ENCODE data around the gene USHBP1. TPM values are rescaled to one million over a fixed set of nuclear protein-coding genes. Genes with fewer than 3 reads are reported as not detected.

Gene USHBP1
- total and polyA plus RNA-seq, 2 of the 4 experiments (the other 2 are of a cell fraction) = not detected

DNA sequence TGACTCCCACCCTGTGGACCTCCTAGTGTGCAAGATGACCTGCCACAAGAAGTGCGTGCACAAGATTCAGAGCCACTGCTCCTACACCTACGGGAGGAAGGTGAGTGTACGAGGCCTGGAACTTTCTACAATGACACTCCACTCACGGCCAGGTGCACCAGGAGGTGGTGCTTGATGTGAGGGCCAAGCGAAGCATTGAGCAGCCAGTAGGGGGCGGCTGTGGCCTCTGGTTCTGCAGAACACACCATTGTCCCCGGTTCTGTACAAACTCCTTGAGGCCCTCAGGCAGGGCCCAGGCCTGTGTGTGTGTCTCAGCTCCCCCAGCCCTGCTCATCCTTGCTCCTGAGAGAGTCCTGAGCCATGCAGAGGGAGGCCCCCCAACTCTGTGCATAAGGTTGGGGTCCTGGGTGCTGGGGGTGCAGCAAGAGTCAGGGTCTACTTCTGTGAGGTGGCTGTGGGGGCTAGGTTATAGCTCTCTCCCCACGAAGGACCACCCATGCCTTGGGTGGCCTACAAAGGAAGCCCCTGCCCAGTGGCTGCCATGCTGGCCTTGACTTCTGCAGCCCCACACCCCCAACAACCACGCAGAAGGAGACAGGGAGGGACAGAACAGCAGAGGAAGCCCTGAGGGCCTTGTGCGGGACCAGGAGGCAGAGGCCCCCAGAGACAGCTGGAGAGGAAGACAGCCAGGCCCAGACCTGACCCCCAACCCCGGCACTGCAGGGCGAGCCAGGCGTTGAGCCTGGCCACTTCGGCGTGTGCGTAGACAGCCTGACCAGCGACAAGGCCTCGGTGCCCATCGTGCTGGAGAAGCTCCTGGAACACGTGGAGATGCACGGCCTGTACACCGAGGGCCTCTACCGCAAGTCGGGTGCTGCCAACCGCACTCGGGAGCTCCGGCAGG lies 59.1 kb downstream of the USHBP1 start:
- Histone ChIP-seq H4K8ac (ENCODE audit: low read depth in 2 of 2, low read length in 2 of 2) (no peak overlapping the region), H2AK9ac (replicated peaks; ENCODE audit: low read depth, low read length, poor library complexity) (peak overlapping the region; percentile 24), H3K18ac (ENCODE audit: low read depth, low read length) (no peak overlapping the region), H3K9me3 (ENCODE audit: control insufficient read depth, insufficient read depth, low read length) (no peaks in the 10 kb centered on the region), H3K9ac (ENCODE audit: low read depth, low read length) (no peak overlapping the region), H2AK5ac (ENCODE audit: low read depth, low read length) (no peak overlapping the region), H3K23ac (ENCODE audit: low read depth, low read length) (no peak overlapping the region), H4K5ac (ENCODE audit: low read depth, low read length) (no peak overlapping the region), H2BK120ac (ENCODE audit: low read depth, low read length) (no peak overlapping the region), H3K27ac (ENCODE audit: insufficient read depth, low read length) (no peak overlapping the region), H3K14ac (replicated peaks; ENCODE audit: low read depth, low read length) (no peak overlapping the region), H2BK5ac (ENCODE audit: low read depth, low read length, poor library complexity, severe bottlenecking) (no peak overlapping the region), H3K79me1 (ENCODE audit: low read depth in 1 of 2, low read length in 2 of 2) (peaks cover 6 to 31% of the 10 kb centered on the region in 2 experiments; a peak in 3 of 4 replicates), H2BK20ac (ENCODE audit: low read depth, low read length) (no peak overlapping the region), H2AFZ (replicated peaks; ENCODE audit: low read length, poor library complexity) (peak overlapping the region; percentile 49), H3K4me2 (ENCODE audit: low read depth, low read length) (no peak overlapping the region), H3K9me1 (ENCODE audit: insufficient read depth, low read length) (peaks cover 11% of the 10 kb centered on the region), H3K4ac (ENCODE audit: low read depth, low read length) (no peak overlapping the region), H3K36me3 (ENCODE audit: control insufficient read depth, insufficient read depth, low read length) (peaks cover 82% of the 10 kb centered on the region), H3K56ac (ENCODE audit: extremely low read depth, insufficient read depth, low read length) (no peak overlapping the region), H4K91ac (ENCODE audit: insufficient read depth, low read depth, low read length) (no peak overlapping the region), H3K4me3 (ENCODE audit: insufficient read depth, low read depth, low read length) (no peak overlapping the region), H2BK15ac (ENCODE audit: low read depth, low read length) (no peak overlapping the region), H3K27me3 (ENCODE audit: control insufficient read depth, insufficient read depth, low read length) (no peaks in the 10 kb centered on the region), H3K4me1 (ENCODE audit: control insufficient read depth, insufficient read depth, low read length) (no peaks in the 10 kb centered on the region), H4K20me1 (ENCODE audit: insufficient read depth, low read length) (peaks cover 19% of the 10 kb centered on the region)
- no TSS peak for BruUV-seq (replicated peaks)
- DNase-seq (peak; percentile 34), ATAC-seq (ENCODE audit: low read depth) (peak; percentile 59)
- CTCF ChIA-PET = interaction anchor here (0.6 to 1.0 kb wide), 3 partner anchors 11 to 654 kb away, joined by 3 to 4 read pairs (median 3); no protein-coding TSS in a partner anchor
- intact Hi-C loops (cut with micrococcal nuclease) = loop anchor here (1.0 kb wide), 1 partner anchor 77 kb away; no protein-coding TSS in a partner anchor
- 100% methylated on average over 12 of the region's 27 CpGs; no CpG with 5 or more reads in 1 of the 2 experiments for WGBS, 2 experiments (ENCODE audit: extremely low coverage in 2 of 2, insufficient read length in 1 of 2)
- dilution Hi-C loops (cut with HindIII; ENCODE audit: low sequenced_read_pairs, unreplicated experiment) = no loop called here
- POLR2A ChIA-PET (ENCODE audit: unreplicated experiment) = no interaction called here
- in situ Hi-C loops (cut with MboI; ENCODE audit: low sequenced_read_pairs) = loop anchor here (10.0 kb wide), 1 partner anchor 79 kb away; the partner anchor contains the start of gene ANKLE1
- no peak for TF ChIP-seq MAZ (IDR thresholded peaks at IDR 0.05; ENCODE audit: borderline replicate concordance, low read depth, low read length)
- TF ChIP-seq RCOR1 (IDR thresholded peaks at IDR 0.05; ENCODE audit: insufficient replicate concordance, low read length) = no peak
- no peak for TF ChIP-seq FOS (IDR thresholded peaks at IDR 0.05; ENCODE audit: low read depth, low read length)
- TF ChIP-seq, protein P1, sequence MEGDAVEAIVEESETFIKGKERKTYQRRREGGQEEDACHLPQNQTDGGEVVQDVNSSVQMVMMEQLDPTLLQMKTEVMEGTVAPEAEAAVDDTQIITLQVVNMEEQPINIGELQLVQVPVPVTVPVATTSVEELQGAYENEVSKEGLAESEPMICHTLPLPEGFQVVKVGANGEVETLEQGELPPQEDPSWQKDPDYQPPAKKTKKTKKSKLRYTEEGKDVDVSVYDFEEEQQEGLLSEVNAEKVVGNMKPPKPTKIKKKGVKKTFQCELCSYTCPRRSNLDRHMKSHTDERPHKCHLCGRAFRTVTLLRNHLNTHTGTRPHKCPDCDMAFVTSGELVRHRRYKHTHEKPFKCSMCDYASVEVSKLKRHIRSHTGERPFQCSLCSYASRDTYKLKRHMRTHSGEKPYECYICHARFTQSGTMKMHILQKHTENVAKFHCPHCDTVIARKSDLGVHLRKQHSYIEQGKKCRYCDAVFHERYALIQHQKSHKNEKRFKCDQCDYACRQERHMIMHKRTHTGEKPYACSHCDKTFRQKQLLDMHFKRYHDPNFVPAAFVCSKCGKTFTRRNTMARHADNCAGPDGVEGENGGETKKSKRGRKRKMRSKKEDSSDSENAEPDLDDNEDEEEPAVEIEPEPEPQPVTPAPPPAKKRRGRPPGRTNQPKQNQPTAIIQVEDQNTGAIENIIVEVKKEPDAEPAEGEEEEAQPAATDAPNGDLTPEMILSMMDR (conservative IDR thresholded peaks at IDR 0.05; ENCODE audit: low read depth, low read length) = peak; percentile 56
- TF ChIP-seq, protein P2, sequence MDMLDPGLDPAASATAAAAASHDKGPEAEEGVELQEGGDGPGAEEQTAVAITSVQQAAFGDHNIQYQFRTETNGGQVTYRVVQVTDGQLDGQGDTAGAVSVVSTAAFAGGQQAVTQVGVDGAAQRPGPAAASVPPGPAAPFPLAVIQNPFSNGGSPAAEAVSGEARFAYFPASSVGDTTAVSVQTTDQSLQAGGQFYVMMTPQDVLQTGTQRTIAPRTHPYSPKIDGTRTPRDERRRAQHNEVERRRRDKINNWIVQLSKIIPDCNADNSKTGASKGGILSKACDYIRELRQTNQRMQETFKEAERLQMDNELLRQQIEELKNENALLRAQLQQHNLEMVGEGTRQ (IDR thresholded peaks at IDR 0.05; ENCODE audit: low read depth, low read length) = no peak
- TF ChIP-seq, protein P3, sequence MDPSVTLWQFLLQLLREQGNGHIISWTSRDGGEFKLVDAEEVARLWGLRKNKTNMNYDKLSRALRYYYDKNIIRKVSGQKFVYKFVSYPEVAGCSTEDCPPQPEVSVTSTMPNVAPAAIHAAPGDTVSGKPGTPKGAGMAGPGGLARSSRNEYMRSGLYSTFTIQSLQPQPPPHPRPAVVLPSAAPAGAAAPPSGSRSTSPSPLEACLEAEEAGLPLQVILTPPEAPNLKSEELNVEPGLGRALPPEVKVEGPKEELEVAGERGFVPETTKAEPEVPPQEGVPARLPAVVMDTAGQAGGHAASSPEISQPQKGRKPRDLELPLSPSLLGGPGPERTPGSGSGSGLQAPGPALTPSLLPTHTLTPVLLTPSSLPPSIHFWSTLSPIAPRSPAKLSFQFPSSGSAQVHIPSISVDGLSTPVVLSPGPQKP (IDR thresholded peaks at IDR 0.05; ENCODE audit: borderline replicate concordance, low read depth, low read length) = no peak
- TF ChIP-seq SMC3 (IDR thresholded peaks at IDR 0.05; ENCODE audit: low read depth, low read length) = peak; percentile 51
- TF ChIP-seq CEBPB (IDR thresholded peaks at IDR 0.05; ENCODE audit: low read depth, low read length) = no peak
- TF ChIP-seq CHD1 (IDR thresholded peaks at IDR 0.05; ENCODE audit: low read depth, low read length) = no peak
- TF ChIP-seq NFE2L2 (IDR thresholded peaks at IDR 0.05; ENCODE audit: low read depth, low read length) = no peak
- no peak for TF ChIP-seq RFX5 (IDR thresholded peaks at IDR 0.05; ENCODE audit: low read depth, low read length)
- no peak for TF ChIP-seq MXI1 (IDR thresholded peaks at IDR 0.05; ENCODE audit: borderline replicate concordance, low read depth, low read length)
- no peak for TF ChIP-seq BHLHE40 (IDR thresholded peaks at IDR 0.05; ENCODE audit: low read depth, low read length)
